ENCODE data around the gene SEZ6L2. TPM values are rescaled to one million over a fixed set of nuclear protein-coding genes. Genes with fewer than 3 reads are reported as not detected.

SEZ6L2 gene
- total and polyA plus RNA-seq, 9 of the 15 experiments (the other 6 are each of a cell fraction or from before 2014, with no cell fraction given), result 0.10 to 2.1 (median 0.72) TPM

GRCh38 chr16:29900102-29900887 is 945 bp upstream of the SEZ6L2 start, which contains the start of gene ASPHD1 (continued):
- TF ChIP-seq, protein P1, sequence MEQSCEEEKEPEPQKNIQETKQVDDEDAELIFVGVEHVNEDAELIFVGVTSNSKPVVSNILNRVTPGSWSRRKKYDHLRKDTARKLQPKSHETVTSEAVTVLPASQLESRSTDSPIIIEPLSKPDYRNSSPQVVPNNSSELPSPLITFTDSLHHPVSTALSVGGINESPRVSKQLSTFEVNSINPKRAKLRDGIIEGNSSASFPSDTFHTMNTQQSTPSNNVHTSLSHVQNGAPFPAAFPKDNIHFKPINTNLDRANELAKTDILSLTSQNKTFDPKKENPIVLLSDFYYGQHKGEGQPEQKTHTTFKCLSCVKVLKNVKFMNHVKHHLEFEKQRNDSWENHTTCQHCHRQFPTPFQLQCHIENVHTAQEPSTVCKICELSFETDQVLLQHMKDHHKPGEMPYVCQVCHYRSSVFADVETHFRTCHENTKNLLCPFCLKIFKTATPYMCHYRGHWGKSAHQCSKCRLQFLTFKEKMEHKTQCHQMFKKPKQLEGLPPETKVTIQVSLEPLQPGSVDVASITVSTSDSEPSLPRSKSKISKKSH (CRISPR knock-in tag; IDR thresholded peaks at IDR 0.05), result no peak
- no peak for TF ChIP-seq SUPT5H (IDR thresholded peaks at IDR 0.05)
- no peak for TF ChIP-seq MLX (CRISPR knock-in tag; conservative IDR thresholded peaks at IDR 0.05)
- no peak for TF ChIP-seq ZFP36 (IDR thresholded peaks at IDR 0.05; ENCODE audit: low read depth, low read length, partially characterized antibody)
- 0 out of 2 replicates have a peak, but pooled peaks have one; percentile 27 for TF ChIP-seq ZNF224 (CRISPR knock-in tag; IDR thresholded peaks at IDR 0.05)
- TF ChIP-seq TAL1 (IDR thresholded peaks at IDR 0.05), result no peak
- TF ChIP-seq HMG20A (CRISPR knock-in tag; conservative IDR thresholded peaks at IDR 0.05), result no peak
- peak; percentile 68; the same call in 1 of the 2 replicates for TF ChIP-seq CXXC5 (CRISPR knock-in tag; IDR thresholded peaks at IDR 0.05)
- TF ChIP-seq MTA2 (IDR thresholded peaks at IDR 0.05; ENCODE audit: low read depth), result no peak
- no peak for TF ChIP-seq ZNF3 (CRISPR knock-in tag; IDR thresholded peaks at IDR 0.05)
- TF ChIP-seq, protein P2, sequence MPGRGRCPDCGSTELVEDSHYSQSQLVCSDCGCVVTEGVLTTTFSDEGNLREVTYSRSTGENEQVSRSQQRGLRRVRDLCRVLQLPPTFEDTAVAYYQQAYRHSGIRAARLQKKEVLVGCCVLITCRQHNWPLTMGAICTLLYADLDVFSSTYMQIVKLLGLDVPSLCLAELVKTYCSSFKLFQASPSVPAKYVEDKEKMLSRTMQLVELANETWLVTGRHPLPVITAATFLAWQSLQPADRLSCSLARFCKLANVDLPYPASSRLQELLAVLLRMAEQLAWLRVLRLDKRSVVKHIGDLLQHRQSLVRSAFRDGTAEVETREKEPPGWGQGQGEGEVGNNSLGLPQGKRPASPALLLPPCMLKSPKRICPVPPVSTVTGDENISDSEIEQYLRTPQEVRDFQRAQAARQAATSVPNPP (IDR thresholded peaks at IDR 0.05; ENCODE audit: borderline replicate concordance, insufficient read depth, insufficient read length), result no peak
- no peak for TF ChIP-seq ZNF124 (CRISPR knock-in tag; IDR thresholded peaks at IDR 0.05)
- no peak for TF ChIP-seq CHD1 (IDR thresholded peaks at IDR 0.05; ENCODE audit: low read length)
- no peak for TF ChIP-seq MYC (IDR thresholded peaks at IDR 0.05; ENCODE audit: low read depth, low read length)
- no peak for TF ChIP-seq MYC (CRISPR knock-in tag; IDR thresholded peaks at IDR 0.05; ENCODE audit: borderline replicate concordance, low read depth)
- TF ChIP-seq TOE1 (IDR thresholded peaks at IDR 0.05; ENCODE audit: borderline replicate concordance), result no peak; the same call in 1 of the 2 replicates
- no peak for TF ChIP-seq TOE1 (CRISPR knock-in tag; IDR thresholded peaks at IDR 0.05; ENCODE audit: borderline replicate concordance, low read depth)
- TF ChIP-seq, protein P3, sequence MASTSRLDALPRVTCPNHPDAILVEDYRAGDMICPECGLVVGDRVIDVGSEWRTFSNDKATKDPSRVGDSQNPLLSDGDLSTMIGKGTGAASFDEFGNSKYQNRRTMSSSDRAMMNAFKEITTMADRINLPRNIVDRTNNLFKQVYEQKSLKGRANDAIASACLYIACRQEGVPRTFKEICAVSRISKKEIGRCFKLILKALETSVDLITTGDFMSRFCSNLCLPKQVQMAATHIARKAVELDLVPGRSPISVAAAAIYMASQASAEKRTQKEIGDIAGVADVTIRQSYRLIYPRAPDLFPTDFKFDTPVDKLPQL (IDR thresholded peaks at IDR 0.05; ENCODE audit: extremely low read depth, insufficient read length), result no peak
- no peak for TF ChIP-seq FOXA1 (IDR thresholded peaks at IDR 0.05; ENCODE audit: borderline replicate concordance)
- TF ChIP-seq, protein P4, sequence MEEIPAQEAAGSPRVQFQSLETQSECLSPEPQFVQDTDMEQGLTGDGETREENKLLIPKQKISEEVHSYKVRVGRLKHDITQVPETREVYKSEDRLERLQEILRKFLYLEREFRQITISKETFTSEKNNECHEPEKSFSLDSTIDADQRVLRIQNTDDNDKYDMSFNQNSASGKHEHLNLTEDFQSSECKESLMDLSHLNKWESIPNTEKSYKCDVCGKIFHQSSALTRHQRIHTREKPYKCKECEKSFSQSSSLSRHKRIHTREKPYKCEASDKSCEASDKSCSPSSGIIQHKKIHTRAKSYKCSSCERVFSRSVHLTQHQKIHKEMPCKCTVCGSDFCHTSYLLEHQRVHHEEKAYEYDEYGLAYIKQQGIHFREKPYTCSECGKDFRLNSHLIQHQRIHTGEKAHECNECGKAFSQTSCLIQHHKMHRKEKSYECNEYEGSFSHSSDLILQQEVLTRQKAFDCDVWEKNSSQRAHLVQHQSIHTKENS (CRISPR knock-in tag; IDR thresholded peaks at IDR 0.05), result no peak
- no peak for TF ChIP-seq TARDBP (IDR thresholded peaks at IDR 0.05)
- no peak for TF ChIP-seq NELFE (IDR thresholded peaks at IDR 0.05; ENCODE audit: insufficient read depth, insufficient read length)
- no peak for TF ChIP-seq ZNF76 (CRISPR knock-in tag; IDR thresholded peaks at IDR 0.05; ENCODE audit: borderline replicate concordance)
- TF ChIP-seq ARNT (IDR thresholded peaks at IDR 0.05), result no peak
- no peak for TF ChIP-seq SAFB (IDR thresholded peaks at IDR 0.05; ENCODE audit: borderline replicate concordance, low read depth, low read length)

All from K562 (cell line).